Natural killer cell (primary cell): Measurements from ENCODE around the gene MACROD2. TPM values are rescaled to one million over a fixed set of nuclear protein-coding genes. Genes with fewer than 3 reads are reported as not detected.

Experiments
- ATAC-seq, 3 donors: fragments of 150-1000 bp in 2 of 3; fragments of 200-7000 bp in 1 of 3; cut with Tn5 transposase; 1 replicate in 1 of 3; 2 replicates in 2 of 3; pipeline ENCODE4 v1.10.0; 2021; ENCODE audit warnings: mild to moderate bottlenecking in 2 of 3, moderate library complexity in 2 of 3
- DNase-seq, 2 donors: peaks; one replicate each; pipeline versions ENCODE4 v3.0.0 to v3.0.0-alpha.2; 2013 to 2021; ENCODE audit warnings: mixed read lengths in 1 of 2
- H3K27ac ChIP-seq: one replicate; pipeline ENCODE4 v1.5.1; 2013; ENCODE audit warnings: mild to moderate bottlenecking, low read length
- H3K27me3 ChIP-seq: one replicate; pipeline ENCODE4 v1.6.1; 2013; ENCODE audit warnings: low read length; ENCODE audit not compliant: control insufficient read depth, insufficient read depth
- H3K36me3 ChIP-seq: one replicate; pipeline ENCODE4 v1.6.1; 2013; ENCODE audit warnings: low read length; ENCODE audit not compliant: control insufficient read depth, insufficient read depth
- H3K4me1 ChIP-seq: one replicate; pipeline ENCODE4 v1.6.1; 2013; ENCODE audit warnings: low read length; ENCODE audit not compliant: control insufficient read depth, insufficient read depth
- H3K4me3 ChIP-seq: one replicate; pipeline ENCODE4 v1.5.1; 2013; ENCODE audit warnings: low read length
- H3K9me3 ChIP-seq: one replicate; pipeline ENCODE4 v1.6.1; 2013; ENCODE audit warnings: low read length; ENCODE audit not compliant: control insufficient read depth, insufficient read depth
- H3K27ac Mint-ChIP-seq, 2 donors: one replicate each; pipeline ENCODE4 v1.8.0; 2022; ENCODE audit warnings: mild to moderate bottlenecking in 2 of 2, mixed read lengths in 2 of 2, moderate library complexity in 1 of 2
- H3K27me3 Mint-ChIP-seq, 2 donors: one replicate each; pipeline ENCODE4 v1.8.0; 2022; ENCODE audit warnings: low read depth in 2 of 2, mixed read lengths in 2 of 2
- H3K36me3 Mint-ChIP-seq: one replicate; pipeline ENCODE4 v1.8.0; 2022; ENCODE audit warnings: mixed read lengths
- H3K4me1 Mint-ChIP-seq, 2 donors: one replicate each; pipeline ENCODE4 v1.8.0; 2022; ENCODE audit warnings: mixed read lengths in 2 of 2
- H3K4me3 Mint-ChIP-seq: one replicate; pipeline ENCODE4 v1.8.0; 2022; ENCODE audit warnings: mild to moderate bottlenecking, moderate library complexity, mixed read lengths
- H3K9me3 Mint-ChIP-seq, 2 donors: one replicate each; pipeline ENCODE4 v1.8.0; 2022; ENCODE audit warnings: mixed read lengths in 2 of 2
- CTCF ChIP-seq: fragments of 200-600 bp; IDR thresholded peaks from one replicate; pipeline ENCODE4 v1.8.0; 2022; ENCODE audit warnings: antibody characterized with exemption
- WGBS: methylation state at CpG from one replicate; pipeline ENCODE4 v1.1.7; 2013; ENCODE audit warnings: missing lambda C conversion rate; ENCODE audit not compliant: insufficient coverage; 5-methylcytosine and 5-hydroxymethylcytosine counted together
- intact Hi-C: fragments of 100-400 bp; cut with micrococcal nuclease; formaldehyde crosslinking; loops from one replicate; pipeline ENCODE4 v1.14.2; 2022
- total RNA-seq, 4 donors: library from RNA; stranded (reverse); fragments of 120-200 nt in 1 of 4; gene quantifications; one replicate each; pipeline versions ENCODE4 v1.2.3 to v1.2.4, GENCODE V29; 2013 to 2022

The MACROD2 gene
- total RNA-seq, 3 donors from 2014 or later (not counting 1 experiment from before 2014, with no cell fraction given): 0.19 to 0.88 TPM; not detected in 1

GRCh38 chr20:15550116-15550870, 1555.0 kb downstream of the MACROD2 start:
- H3K27me3 ChIP-seq: no peaks in the 10 kb centered on the region
- Mint-ChIP-seq H3K27me3 (no peaks in the 10 kb centered on the region), H3K4me1 (no peaks in the 10 kb centered on the region), H3K4me3 (no peak overlapping the region), H3K27ac (no peak overlapping the region), H3K9me3 (peaks cover 11 to 17% of the 10 kb centered on the region in 2 donors), H3K36me3 (no peaks in the 10 kb centered on the region)
- H3K4me1 ChIP-seq: no peaks in the 10 kb centered on the region
- DNase-seq (no peak), ATAC-seq (no peak)
- intact Hi-C loops: no loop called here
- H3K4me3 ChIP-seq: no peak overlapping the region
- no peak overlapping the region for H3K27ac ChIP-seq
- no peaks in the 10 kb centered on the region for H3K36me3 ChIP-seq
- peaks cover 8% of the 10 kb centered on the region for H3K9me3 ChIP-seq
- TF ChIP-seq CTCF: no peak
- WGBS: no CpG with 5 or more reads among the region's 2 CpGs

DNA sequence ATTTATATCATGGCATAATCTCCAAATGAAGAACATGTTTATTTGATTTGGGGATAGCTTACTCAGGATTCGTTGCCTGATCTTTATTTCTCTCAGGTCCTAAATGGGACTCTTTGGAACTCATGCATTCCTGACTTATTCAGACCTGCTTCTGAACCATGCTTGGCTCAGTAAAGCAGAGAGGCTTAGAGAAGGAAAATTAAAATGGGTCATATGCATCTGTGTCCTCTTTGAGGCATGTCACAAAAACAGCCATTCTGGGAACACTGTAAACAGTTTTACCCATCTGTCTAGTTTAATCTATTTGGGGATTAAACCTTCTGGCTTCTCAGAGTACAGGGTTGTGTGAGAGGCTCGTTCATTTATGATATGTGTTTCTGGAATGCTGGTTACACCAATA, 1560.6 kb downstream of the MACROD2 start:
- DNase-seq (no peak), ATAC-seq (no peak)
- H3K9me3 ChIP-seq: peaks cover 8% of the 10 kb centered on the region
- H3K27ac ChIP-seq: no peak overlapping the region
- Mint-ChIP-seq H3K27me3 (no peaks in the 10 kb centered on the region), H3K27ac (no peak overlapping the region), H3K4me1 (no peaks in the 10 kb centered on the region), H3K4me3 (no peak overlapping the region), H3K9me3 (peaks cover 8 to 9% of the 10 kb centered on the region in 2 donors), H3K36me3 (no peaks in the 10 kb centered on the region)
- 53% methylated on average over 2 of the region's 2 CpGs for WGBS
- no peak overlapping the region for H3K4me3 ChIP-seq
- no peaks in the 10 kb centered on the region for H3K36me3 ChIP-seq
- no peaks in the 10 kb centered on the region for H3K27me3 ChIP-seq
- no peak for TF ChIP-seq CTCF
- intact Hi-C loops: no loop called here
- no peaks in the 10 kb centered on the region for H3K4me1 ChIP-seq

GRCh38 chr20:15556869-15557268, 1561.6 kb downstream of the MACROD2 start:
- no peaks in the 10 kb centered on the region for H3K4me1 Mint-ChIP-seq

More at GRCh38 chr20:15556869-15557268, 1561.6 kb downstream of the MACROD2 start:
- intact Hi-C loops: no loop called here
- Mint-ChIP-seq H3K4me3 (no peak overlapping the region), H3K9me3 (peaks cover 8 to 9% of the 10 kb centered on the region in 2 donors), H3K27me3 (no peaks in the 10 kb centered on the region), H3K27ac (no peak overlapping the region), H3K36me3 (no peaks in the 10 kb centered on the region)
- H3K27ac ChIP-seq: no peak overlapping the region
- ATAC-seq (no peak), DNase-seq (no peak)
- H3K36me3 ChIP-seq: no peaks in the 10 kb centered on the region
- H3K9me3 ChIP-seq: peaks cover 5% of the 10 kb centered on the region
- 71% methylated on average over 1 of the region's 1 CpG for WGBS
- no peak overlapping the region for H3K4me3 ChIP-seq
- TF ChIP-seq CTCF: no peak
- no peaks in the 10 kb centered on the region for H3K27me3 ChIP-seq
- H3K4me1 ChIP-seq: no peaks in the 10 kb centered on the region
